GM12878 (cell line): ENCODE results near the gene CMTR2. TPM values are rescaled to one million over a fixed set of nuclear protein-coding genes. Genes with fewer than 3 reads are reported as not detected.
"Not testable (repeated sequence)": the region's sequence is repeated elsewhere in the genome, so short reads cannot be mapped to it uniquely, and the experiment has no call there.

ENCODE experiments used
- ATAC-seq: fragments of 200-7000 bp; cut with Tn5 transposase; 3 replicates; pipeline ENCODE4 v1.9.1; 2020; ENCODE audit warnings: mild to moderate bottlenecking, moderate library complexity
- BruUV-seq: library from RNA; stranded (reverse); fragments of 400-500 nt; replicated peaks from 2 replicates; lab custom pipeline; 2021; lab: Mats Ljungman, UMichigan
- CTCF ChIA-PET: fragments of 300-600 bp; sonication (Branson Sonifier 250); formaldehyde crosslinking; extraction: SDS; loops from one replicate; lab custom pipeline; 2021; ENCODE audit warnings: inconsistent platforms; lab: Yijun Ruan, JAX
- POLR2A ChIA-PET: fragments of 350-600 bp; formaldehyde crosslinking; extraction: SDS; loops from one replicate; lab custom pipeline; 2021; ENCODE audit warnings: inconsistent platforms; lab: Charles Lee
- RAD21 ChIA-PET: fragments of 300-600 bp; sonication (Branson Sonifier 250); formaldehyde crosslinking; loops from one replicate; lab custom pipeline; 2023; ENCODE audit warnings: antibody characterized with exemption; ENCODE audit not compliant: unreplicated experiment; lab: Charles Lee
- SMC1A ChIA-PET: fragments of 300-600 bp; sonication (Branson Sonifier 250); formaldehyde crosslinking; loops from one replicate; lab custom pipeline; 2023; ENCODE audit not compliant: unreplicated experiment, uncharacterized antibody; lab: Charles Lee
- DNase-seq: peaks from one replicate; pipeline ENCODE4 v3.0.0-alpha.2; 2011; ENCODE audit warnings: low read depth, low spot score
- FAIRE-seq: peaks from 3 replicates; lab custom pipeline; 2011; peaks lifted over from hg19 to GRCh38; lab: Jason Lieb, UNC
- H2AFZ ChIP-seq: 2 replicates; pipeline ENCODE4 v1.6.0; 2011; ENCODE audit warnings: low read depth, low read length, control low read depth; ENCODE audit not compliant: control insufficient read depth
- H3K27ac ChIP-seq: 2 replicates; pipeline ENCODE4 v1.5.1; 2011; ENCODE audit warnings: control low read depth; ENCODE audit not compliant: control insufficient read depth, insufficient read depth
- H3K27me3 ChIP-seq, 2 experiments: replicated peaks in 1 of 2; 2 replicates each; pipeline versions ENCODE4 v1.6.0 to v1.6.1; 2011; ENCODE audit warnings: low read length in 1 of 2; ENCODE audit not compliant: control insufficient read depth in 2 of 2, insufficient read depth in 2 of 2
- H3K36me3 ChIP-seq, 2 experiments: 2 replicates each; pipeline ENCODE4 v1.5.1; 2011; ENCODE audit warnings: low read length in 1 of 2; ENCODE audit not compliant: control insufficient read depth in 2 of 2, insufficient read depth in 2 of 2
- H3K4me1 ChIP-seq: 2 replicates; pipeline ENCODE4 v1.6.1; 2011; ENCODE audit warnings: mild to moderate bottlenecking, low read length, moderate library complexity, mixed read lengths; ENCODE audit not compliant: control insufficient read depth, insufficient read depth
- H3K4me2 ChIP-seq: 2 replicates; pipeline ENCODE4 v1.6.0; 2011; ENCODE audit warnings: control low read depth; ENCODE audit not compliant: control insufficient read depth, insufficient read depth
- H3K4me3 ChIP-seq: fragments of 200-600 bp; sonication (generic); 2 replicates; pipeline ENCODE4 v1.5.1; 2016
- H3K79me2 ChIP-seq: 2 replicates; pipeline ENCODE4 v1.6.0; 2011; ENCODE audit warnings: low read length; ENCODE audit not compliant: control insufficient read depth, insufficient read depth
- H3K9ac ChIP-seq: 2 replicates; pipeline ENCODE4 v1.8.0; 2011; ENCODE audit warnings: low read length, control low read depth, mixed read lengths; ENCODE audit not compliant: control insufficient read depth, insufficient read depth
- H3K9me3 ChIP-seq: replicated peaks from 3 replicates; pipeline ENCODE4 v1.5.1; 2011; ENCODE audit warnings: mild to moderate bottlenecking, low read length; ENCODE audit not compliant: control insufficient read depth, insufficient read depth
- H4K20me1 ChIP-seq: 2 replicates; pipeline ENCODE4 v1.6.0; 2011; ENCODE audit not compliant: control insufficient read depth, insufficient read depth
- PAX8 ChIP-seq: fragments of 450-650 bp; IDR thresholded peaks from 2 replicates; pipeline ENCODE4 v1.6.1; 2017; ENCODE audit warnings: mild to moderate bottlenecking, moderate library complexity
- ZNF384 ChIP-seq: IDR thresholded peaks from 2 replicates; pipeline ENCODE4 v1.6.1; 2012; ENCODE audit warnings: low read depth, mild to moderate bottlenecking, low read length, improper control_type of control experiment, borderline replicate concordance
- WGBS: methylation state at CpG from one replicate; pipeline ENCODE4 v1.1.6; 2016; ENCODE audit warnings: low lambda C conversion rate; ENCODE audit not compliant: insufficient replicate concordance, insufficient coverage; ENCODE audit errors: missing lambda C conversion rate; 5-methylcytosine and 5-hydroxymethylcytosine counted together
- in situ Hi-C: fragments of 300-500 bp; cut with MboI; formaldehyde crosslinking; loops from 9 replicates; pipeline ENCODE4 v1.14.3; 2018; ENCODE audit warnings: mixed read lengths
- intact Hi-C: fragments of 100-400 bp; cut with micrococcal nuclease; formaldehyde crosslinking; loops from one replicate; pipeline ENCODE4 v1.14.2; 2022; ENCODE audit not compliant: unreplicated experiment
- polyA plus RNA-seq, 11 experiments: library from polyadenylated mRNA; depleted of rRNA in 4 of 11; unstranded in 6 of 11; stranded (reverse) in 5 of 11; fragments of >200 nt; fragmentation: Nextera tagmentation in 4 of 11; fragmentation: Illumina TruSeq in 1 of 11; extraction: Ambion mirVana in 4 of 11; extraction: Trizol in 1 of 11; gene quantifications; 1 replicate in 1 of 11; 2 replicates in 10 of 11; pipeline versions ENCODE4 v1.2.1 to v1.2.3, GENCODE V29; 2011 to 2016; ENCODE audit warnings: inconsistent platforms in 2 of 11, missing spikeins in 2 of 11, low read depth in 1 of 11
- total RNA-seq, 4 experiments: library from RNA; depleted of rRNA in 3 of 4; stranded (reverse); fragments of >200 nt in 3 of 4; fragmentation: Illumina TruSeq in 1 of 4; extraction: Trizol in 1 of 4; gene quantifications; 2 replicates each; pipeline versions ENCODE4 v1.2.1 to v1.2.3, GENCODE V29; 2013 to 2021
- TF ChIP-seq, protein P1 (sequence below): IDR thresholded peaks from 2 replicates; pipeline ENCODE4 v1.6.1; 2011; ENCODE audit warnings: borderline replicate concordance, low read depth, mild to moderate bottlenecking, moderate library complexity, mixed read lengths, low read length; ENCODE audit not compliant: insufficient read depth; ENCODE audit errors: extremely low read length
- TF ChIP-seq, protein P2 (sequence below): fragments of 150-350 bp; IDR thresholded peaks from 2 replicates; pipeline ENCODE4 v1.6.1; 2016; ENCODE audit warnings: low read depth, low read length

The CMTR2 gene
- total and polyA plus RNA-seq, 10 of the 15 experiments (the other 5 are each of a cell fraction or from before 2014, with no cell fraction given), result 6.5 to 37.0 (median 20.9) TPM

DNA sequence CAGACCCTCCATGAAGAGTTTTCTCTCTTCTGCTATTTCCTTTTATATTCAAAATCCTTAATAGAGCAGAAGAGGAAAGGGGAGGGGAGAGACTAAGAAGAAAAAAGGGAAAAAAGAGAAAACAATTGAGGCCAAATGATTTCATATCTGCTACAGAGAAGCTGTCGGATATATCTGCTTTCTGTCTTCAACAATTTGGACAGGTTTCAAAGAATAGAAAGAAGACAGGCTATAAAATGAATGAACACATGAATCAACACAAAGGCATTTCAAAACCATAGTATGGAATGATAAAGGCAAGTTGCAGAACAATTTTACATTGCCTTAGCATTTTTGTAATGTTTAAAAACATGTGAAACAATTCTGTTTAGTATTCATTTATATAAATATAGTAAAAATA is 4.7 kb upstream of the CMTR2 start (continued):
- TF ChIP-seq, protein P1, sequence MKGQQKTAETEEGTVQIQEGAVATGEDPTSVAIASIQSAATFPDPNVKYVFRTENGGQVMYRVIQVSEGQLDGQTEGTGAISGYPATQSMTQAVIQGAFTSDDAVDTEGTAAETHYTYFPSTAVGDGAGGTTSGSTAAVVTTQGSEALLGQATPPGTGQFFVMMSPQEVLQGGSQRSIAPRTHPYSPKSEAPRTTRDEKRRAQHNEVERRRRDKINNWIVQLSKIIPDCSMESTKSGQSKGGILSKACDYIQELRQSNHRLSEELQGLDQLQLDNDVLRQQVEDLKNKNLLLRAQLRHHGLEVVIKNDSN, result no peak
- TF ChIP-seq, protein P2, sequence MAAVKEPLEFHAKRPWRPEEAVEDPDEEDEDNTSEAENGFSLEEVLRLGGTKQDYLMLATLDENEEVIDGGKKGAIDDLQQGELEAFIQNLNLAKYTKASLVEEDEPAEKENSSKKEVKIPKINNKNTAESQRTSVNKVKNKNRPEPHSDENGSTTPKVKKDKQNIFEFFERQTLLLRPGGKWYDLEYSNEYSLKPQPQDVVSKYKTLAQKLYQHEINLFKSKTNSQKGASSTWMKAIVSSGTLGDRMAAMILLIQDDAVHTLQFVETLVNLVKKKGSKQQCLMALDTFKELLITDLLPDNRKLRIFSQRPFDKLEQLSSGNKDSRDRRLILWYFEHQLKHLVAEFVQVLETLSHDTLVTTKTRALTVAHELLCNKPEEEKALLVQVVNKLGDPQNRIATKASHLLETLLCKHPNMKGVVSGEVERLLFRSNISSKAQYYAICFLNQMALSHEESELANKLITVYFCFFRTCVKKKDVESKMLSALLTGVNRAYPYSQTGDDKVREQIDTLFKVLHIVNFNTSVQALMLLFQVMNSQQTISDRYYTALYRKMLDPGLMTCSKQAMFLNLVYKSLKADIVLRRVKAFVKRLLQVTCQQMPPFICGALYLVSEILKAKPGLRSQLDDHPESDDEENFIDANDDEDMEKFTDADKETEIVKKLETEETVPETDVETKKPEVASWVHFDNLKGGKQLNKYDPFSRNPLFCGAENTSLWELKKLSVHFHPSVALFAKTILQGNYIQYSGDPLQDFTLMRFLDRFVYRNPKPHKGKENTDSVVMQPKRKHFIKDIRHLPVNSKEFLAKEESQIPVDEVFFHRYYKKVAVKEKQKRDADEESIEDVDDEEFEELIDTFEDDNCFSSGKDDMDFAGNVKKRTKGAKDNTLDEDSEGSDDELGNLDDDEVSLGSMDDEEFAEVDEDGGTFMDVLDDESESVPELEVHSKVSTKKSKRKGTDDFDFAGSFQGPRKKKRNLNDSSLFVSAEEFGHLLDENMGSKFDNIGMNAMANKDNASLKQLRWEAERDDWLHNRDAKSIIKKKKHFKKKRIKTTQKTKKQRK, result no peak
- TF ChIP-seq PAX8, result no peak
- TF ChIP-seq ZNF384, result no peak
- TF ChIP-seq, all 136 proteins: peak for 0

DNA sequence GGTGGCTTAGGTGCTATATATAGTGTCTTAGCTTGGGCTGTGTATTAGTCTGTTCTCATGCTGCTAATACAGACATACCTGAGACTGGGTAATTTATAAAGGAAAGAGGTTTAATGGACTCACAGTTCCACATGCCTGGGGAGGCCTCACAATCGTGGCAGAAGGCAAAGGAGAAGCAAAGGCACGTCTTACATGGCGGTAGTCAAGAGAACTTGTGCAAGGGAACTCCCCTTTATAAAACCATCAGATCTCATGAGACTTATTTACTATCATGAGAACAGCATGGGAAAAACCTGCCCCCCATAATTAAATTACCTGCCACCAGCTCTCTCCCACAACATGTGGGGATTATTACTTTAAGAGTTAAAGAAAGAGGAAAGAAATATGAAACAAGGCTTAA is 2.9 kb upstream of the CMTR2 start:
- H3K4me1 ChIP-seq, BruUV-seq, FAIRE-seq, SMC1A ChIA-PET, in situ Hi-C loops, H3K36me3 ChIP-seq, H3K4me3 ChIP-seq, H3K9ac ChIP-seq, H3K9me3 ChIP-seq, RAD21 ChIA-PET, H3K27ac ChIP-seq, H2AFZ ChIP-seq, intact Hi-C loops, H3K27me3 ChIP-seq, ATAC-seq, H3K4me2 ChIP-seq, H4K20me1 ChIP-seq, CTCF ChIA-PET, DNase-seq: not testable (repeated sequence)
- H3K79me2 ChIP-seq, result peaks cover 15% of the 10 kb centered on the region
- POLR2A ChIA-PET, result interaction anchor here (0.5 kb wide), 1 partner anchor 11 kb away, joined by 5 read pairs; no protein-coding TSS in a partner anchor
- WGBS, result 2% methylated on average over 3 of the region's 3 CpGs
